ENCODE measurements around the gene MYO15A. TPM values are rescaled to one million over a fixed set of nuclear protein-coding genes. Genes with fewer than 3 reads are reported as not detected.

Gene MYO15A
- total and polyA plus RNA-seq, 2 experiments from 2014 or later, result 1.0 to 2.2 TPM

DNA sequence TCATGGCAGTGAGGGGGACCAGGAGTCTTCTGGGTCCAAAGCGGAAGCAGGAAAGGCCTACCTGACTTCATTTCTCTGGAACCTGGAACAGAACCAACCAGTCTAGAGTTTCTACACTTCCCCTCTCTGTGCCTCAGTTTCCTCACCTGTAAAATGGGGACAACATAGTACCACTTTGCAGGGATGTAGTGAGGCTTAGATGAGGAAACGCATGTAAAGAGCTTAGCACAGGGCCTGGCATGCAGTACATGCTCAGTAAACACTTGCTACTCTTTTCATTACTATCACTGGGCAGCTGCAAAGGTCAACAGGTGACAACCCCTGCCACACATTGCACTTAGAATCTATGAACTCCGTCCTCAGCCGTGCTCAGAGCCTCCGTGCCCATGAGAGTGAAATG, 24.2 kb downstream of the MYO15A start:
- Histone ChIP-seq H3K4me1 (ENCODE audit: insufficient read depth) (no peaks in the 10 kb centered on the region), H3K27ac (ENCODE audit: low read depth) (no peak overlapping the region), H3K4me2 (no peak overlapping the region), H3K9me2 (ENCODE audit: insufficient read depth) (no peaks in the 10 kb centered on the region), H3F3A (replicated peaks; ENCODE audit: low read depth) (no peaks in the 10 kb centered on the region), H2AFZ (no peak overlapping the region), H3K27me3 (ENCODE audit: insufficient read depth) (no peaks in the 10 kb centered on the region), H4K20me1 (replicated peaks; ENCODE audit: insufficient read depth) (no peaks in the 10 kb centered on the region), H3K79me2 (replicated peaks; ENCODE audit: insufficient read depth) (no peaks in the 10 kb centered on the region), H3K4me3 (no peak overlapping the region), H3K36me3 (ENCODE audit: insufficient read depth) (no peaks in the 10 kb centered on the region)
- Mint-ChIP-seq H3K4me1 (peaks cover 6% of the 10 kb centered on the region; the same call in 2 of the 3 replicates), H3K27me3 (ENCODE audit: insufficient read depth, low read depth, poor library complexity) (peaks cover 5% of the 10 kb centered on the region), H3K27ac (no peak overlapping the region), H3K36me3 (ENCODE audit: low read depth) (no peaks in the 10 kb centered on the region), H3K4me3 (no peak overlapping the region), H3K9me3 (no peaks in the 10 kb centered on the region; the same call in 2 of the 3 replicates)
- no peak for TF ChIP-seq CREB1 (CRISPR knock-in tag; IDR thresholded peaks at IDR 0.05; ENCODE audit: low read depth)
- TF ChIP-seq POLR2AphosphoS5 (IDR thresholded peaks at IDR 0.05; ENCODE audit: low read depth), result no peak
- TF ChIP-seq, protein P1, sequence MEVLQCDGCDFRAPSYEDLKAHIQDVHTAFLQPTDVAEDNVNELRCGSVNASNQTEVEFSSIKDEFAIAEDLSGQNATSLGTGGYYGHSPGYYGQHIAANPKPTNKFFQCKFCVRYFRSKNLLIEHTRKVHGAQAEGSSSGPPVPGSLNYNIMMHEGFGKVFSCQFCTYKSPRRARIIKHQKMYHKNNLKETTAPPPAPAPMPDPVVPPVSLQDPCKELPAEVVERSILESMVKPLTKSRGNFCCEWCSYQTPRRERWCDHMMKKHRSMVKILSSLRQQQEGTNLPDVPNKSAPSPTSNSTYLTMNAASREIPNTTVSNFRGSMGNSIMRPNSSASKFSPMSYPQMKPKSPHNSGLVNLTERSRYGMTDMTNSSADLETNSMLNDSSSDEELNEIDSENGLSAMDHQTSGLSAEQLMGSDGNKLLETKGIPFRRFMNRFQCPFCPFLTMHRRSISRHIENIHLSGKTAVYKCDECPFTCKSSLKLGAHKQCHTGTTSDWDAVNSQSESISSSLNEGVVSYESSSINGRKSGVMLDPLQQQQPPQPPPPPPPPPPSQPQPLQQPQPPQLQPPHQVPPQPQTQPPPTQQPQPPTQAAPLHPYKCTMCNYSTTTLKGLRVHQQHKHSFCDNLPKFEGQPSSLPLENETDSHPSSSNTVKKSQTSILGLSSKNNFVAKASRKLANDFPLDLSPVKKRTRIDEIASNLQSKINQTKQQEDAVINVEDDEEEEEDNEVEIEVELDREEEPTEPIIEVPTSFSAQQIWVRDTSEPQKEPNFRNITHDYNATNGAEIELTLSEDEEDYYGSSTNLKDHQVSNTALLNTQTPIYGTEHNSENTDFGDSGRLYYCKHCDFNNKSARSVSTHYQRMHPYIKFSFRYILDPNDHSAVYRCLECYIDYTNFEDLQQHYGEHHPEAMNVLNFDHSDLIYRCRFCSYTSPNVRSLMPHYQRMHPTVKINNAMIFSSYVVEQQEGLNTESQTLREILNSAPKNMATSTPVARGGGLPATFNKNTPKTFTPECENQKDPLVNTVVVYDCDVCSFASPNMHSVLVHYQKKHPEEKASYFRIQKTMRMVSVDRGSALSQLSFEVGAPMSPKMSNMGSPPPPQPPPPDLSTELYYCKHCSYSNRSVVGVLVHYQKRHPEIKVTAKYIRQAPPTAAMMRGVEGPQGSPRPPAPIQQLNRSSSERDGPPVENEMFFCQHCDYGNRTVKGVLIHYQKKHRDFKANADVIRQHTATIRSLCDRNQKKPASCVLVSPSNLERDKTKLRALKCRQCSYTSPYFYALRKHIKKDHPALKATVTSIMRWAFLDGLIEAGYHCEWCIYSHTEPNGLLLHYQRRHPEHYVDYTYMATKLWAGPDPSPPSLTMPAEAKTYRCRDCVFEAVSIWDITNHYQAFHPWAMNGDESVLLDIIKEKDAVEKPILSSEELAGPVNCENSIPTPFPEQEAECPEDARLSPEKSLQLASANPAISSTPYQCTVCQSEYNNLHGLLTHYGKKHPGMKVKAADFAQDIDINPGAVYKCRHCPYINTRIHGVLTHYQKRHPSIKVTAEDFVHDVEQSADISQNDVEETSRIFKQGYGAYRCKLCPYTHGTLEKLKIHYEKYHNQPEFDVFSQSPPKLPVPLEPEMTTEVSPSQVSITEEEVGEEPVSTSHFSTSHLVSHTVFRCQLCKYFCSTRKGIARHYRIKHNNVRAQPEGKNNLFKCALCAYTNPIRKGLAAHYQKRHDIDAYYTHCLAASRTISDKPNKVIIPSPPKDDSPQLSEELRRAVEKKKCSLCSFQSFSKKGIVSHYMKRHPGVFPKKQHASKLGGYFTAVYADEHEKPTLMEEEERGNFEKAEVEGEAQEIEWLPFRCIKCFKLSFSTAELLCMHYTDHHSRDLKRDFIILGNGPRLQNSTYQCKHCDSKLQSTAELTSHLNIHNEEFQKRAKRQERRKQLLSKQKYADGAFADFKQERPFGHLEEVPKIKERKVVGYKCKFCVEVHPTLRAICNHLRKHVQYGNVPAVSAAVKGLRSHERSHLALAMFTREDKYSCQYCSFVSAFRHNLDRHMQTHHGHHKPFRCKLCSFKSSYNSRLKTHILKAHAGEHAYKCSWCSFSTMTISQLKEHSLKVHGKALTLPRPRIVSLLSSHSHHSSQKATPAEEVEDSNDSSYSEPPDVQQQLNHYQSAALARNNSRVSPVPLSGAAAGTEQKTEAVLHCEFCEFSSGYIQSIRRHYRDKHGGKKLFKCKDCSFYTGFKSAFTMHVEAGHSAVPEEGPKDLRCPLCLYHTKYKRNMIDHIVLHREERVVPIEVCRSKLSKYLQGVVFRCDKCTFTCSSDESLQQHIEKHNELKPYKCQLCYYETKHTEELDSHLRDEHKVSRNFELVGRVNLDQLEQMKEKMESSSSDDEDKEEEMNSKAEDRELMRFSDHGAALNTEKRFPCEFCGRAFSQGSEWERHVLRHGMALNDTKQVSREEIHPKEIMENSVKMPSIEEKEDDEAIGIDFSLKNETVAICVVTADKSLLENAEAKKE (CRISPR knock-in tag; IDR thresholded peaks at IDR 0.05), result no peak
- no peak for TF ChIP-seq JUNB (IDR thresholded peaks at IDR 0.05; ENCODE audit: unreplicated experiment)
- no peak for TF ChIP-seq ZNF331 (CRISPR knock-in tag; IDR thresholded peaks at IDR 0.05; ENCODE audit: low read depth)
- no peak for TF ChIP-seq EZH2 (IDR thresholded peaks at IDR 0.05; ENCODE audit: low read depth, unreplicated experiment)
- TF ChIP-seq STAT1 (IDR thresholded peaks at IDR 0.05; ENCODE audit: unreplicated experiment), result no peak
- no peak for TF ChIP-seq EZH2phosphoT487 (IDR thresholded peaks at IDR 0.05; ENCODE audit: unreplicated experiment)
- TF ChIP-seq, protein P2, sequence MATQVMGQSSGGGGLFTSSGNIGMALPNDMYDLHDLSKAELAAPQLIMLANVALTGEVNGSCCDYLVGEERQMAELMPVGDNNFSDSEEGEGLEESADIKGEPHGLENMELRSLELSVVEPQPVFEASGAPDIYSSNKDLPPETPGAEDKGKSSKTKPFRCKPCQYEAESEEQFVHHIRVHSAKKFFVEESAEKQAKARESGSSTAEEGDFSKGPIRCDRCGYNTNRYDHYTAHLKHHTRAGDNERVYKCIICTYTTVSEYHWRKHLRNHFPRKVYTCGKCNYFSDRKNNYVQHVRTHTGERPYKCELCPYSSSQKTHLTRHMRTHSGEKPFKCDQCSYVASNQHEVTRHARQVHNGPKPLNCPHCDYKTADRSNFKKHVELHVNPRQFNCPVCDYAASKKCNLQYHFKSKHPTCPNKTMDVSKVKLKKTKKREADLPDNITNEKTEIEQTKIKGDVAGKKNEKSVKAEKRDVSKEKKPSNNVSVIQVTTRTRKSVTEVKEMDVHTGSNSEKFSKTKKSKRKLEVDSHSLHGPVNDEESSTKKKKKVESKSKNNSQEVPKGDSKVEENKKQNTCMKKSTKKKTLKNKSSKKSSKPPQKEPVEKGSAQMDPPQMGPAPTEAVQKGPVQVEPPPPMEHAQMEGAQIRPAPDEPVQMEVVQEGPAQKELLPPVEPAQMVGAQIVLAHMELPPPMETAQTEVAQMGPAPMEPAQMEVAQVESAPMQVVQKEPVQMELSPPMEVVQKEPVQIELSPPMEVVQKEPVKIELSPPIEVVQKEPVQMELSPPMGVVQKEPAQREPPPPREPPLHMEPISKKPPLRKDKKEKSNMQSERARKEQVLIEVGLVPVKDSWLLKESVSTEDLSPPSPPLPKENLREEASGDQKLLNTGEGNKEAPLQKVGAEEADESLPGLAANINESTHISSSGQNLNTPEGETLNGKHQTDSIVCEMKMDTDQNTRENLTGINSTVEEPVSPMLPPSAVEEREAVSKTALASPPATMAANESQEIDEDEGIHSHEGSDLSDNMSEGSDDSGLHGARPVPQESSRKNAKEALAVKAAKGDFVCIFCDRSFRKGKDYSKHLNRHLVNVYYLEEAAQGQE (IDR thresholded peaks at IDR 0.05; ENCODE audit: unreplicated experiment), result no peak
- TF ChIP-seq ZNF114 (CRISPR knock-in tag; IDR thresholded peaks at IDR 0.05), result no peak
- TF ChIP-seq, protein P3, sequence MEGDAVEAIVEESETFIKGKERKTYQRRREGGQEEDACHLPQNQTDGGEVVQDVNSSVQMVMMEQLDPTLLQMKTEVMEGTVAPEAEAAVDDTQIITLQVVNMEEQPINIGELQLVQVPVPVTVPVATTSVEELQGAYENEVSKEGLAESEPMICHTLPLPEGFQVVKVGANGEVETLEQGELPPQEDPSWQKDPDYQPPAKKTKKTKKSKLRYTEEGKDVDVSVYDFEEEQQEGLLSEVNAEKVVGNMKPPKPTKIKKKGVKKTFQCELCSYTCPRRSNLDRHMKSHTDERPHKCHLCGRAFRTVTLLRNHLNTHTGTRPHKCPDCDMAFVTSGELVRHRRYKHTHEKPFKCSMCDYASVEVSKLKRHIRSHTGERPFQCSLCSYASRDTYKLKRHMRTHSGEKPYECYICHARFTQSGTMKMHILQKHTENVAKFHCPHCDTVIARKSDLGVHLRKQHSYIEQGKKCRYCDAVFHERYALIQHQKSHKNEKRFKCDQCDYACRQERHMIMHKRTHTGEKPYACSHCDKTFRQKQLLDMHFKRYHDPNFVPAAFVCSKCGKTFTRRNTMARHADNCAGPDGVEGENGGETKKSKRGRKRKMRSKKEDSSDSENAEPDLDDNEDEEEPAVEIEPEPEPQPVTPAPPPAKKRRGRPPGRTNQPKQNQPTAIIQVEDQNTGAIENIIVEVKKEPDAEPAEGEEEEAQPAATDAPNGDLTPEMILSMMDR (conservative IDR thresholded peaks at IDR 0.05; ENCODE audit: low read depth in 2 of 2), result no peak
- TF ChIP-seq, protein P4, sequence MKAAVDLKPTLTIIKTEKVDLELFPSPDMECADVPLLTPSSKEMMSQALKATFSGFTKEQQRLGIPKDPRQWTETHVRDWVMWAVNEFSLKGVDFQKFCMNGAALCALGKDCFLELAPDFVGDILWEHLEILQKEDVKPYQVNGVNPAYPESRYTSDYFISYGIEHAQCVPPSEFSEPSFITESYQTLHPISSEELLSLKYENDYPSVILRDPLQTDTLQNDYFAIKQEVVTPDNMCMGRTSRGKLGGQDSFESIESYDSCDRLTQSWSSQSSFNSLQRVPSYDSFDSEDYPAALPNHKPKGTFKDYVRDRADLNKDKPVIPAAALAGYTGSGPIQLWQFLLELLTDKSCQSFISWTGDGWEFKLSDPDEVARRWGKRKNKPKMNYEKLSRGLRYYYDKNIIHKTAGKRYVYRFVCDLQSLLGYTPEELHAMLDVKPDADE (IDR thresholded peaks at IDR 0.05), result no peak
- no peak for TF ChIP-seq NANOG (IDR thresholded peaks at IDR 0.05; ENCODE audit: borderline replicate concordance)
- DNase-seq (ENCODE audit: low spot score) (no peak), ATAC-seq (no peak)

All from GM23338 (cell line).